ENCODE results near the gene SERHL2. TPM values are rescaled to one million over a fixed set of nuclear protein-coding genes. Genes with fewer than 3 reads are reported as not detected.

The SERHL2 gene
- total and polyA plus RNA-seq, 9 donors: 2.0 to 4.4 (median 2.9) TPM

Other genes starting within 250 kb of the SERHL2 start
- gene NFAM1, start 121.6 kb upstream of the SERHL2 start, total RNA-seq: 0.62 TPM
- 1 to 10 TPM in 4 of 8 donors, under 1 TPM in 4; 0.70 to 1.2 (median 1.0) TPM for gene NFAM1, start 121.6 kb upstream of the SERHL2 start, polyA plus RNA-seq (ENCODE audit: insufficient read depth in 1 of 8, insufficient read length in 8 of 8, low replicate concordance in 1 of 8)
- 33.8 TPM for gene RRP7A, start 34.2 kb upstream of the SERHL2 start, total RNA-seq
- gene RRP7A, start 34.2 kb upstream of the SERHL2 start, polyA plus RNA-seq (ENCODE audit: insufficient read depth in 1 of 8, insufficient read length in 8 of 8, low replicate concordance in 1 of 8): 10 to 100 TPM; 17.9 to 24.7 (median 20.5) TPM
- gene POLDIP3, start 60.9 kb downstream of the SERHL2 start, total RNA-seq: 32.8 TPM
- gene POLDIP3, start 60.9 kb downstream of the SERHL2 start, polyA plus RNA-seq (ENCODE audit: insufficient read depth in 1 of 8, insufficient read length in 8 of 8, low replicate concordance in 1 of 8): 10 to 100 TPM; 49.6 to 68.5 (median 57.7) TPM
- 0.66 TPM for gene ATP5MGL, start 86.6 kb downstream of the SERHL2 start, total RNA-seq
- under 1 TPM in 1 of 8 donors, not detected in 7; 0.26 TPM for gene ATP5MGL, start 86.6 kb downstream of the SERHL2 start, polyA plus RNA-seq (ENCODE audit: insufficient read depth in 1 of 8, insufficient read length in 8 of 8, low replicate concordance in 1 of 8)
- 53.2 TPM for gene CYB5R3, start 95.4 kb downstream of the SERHL2 start, total RNA-seq
- gene CYB5R3, start 95.4 kb downstream of the SERHL2 start, polyA plus RNA-seq (ENCODE audit: insufficient read depth in 1 of 8, insufficient read length in 8 of 8, low replicate concordance in 1 of 8): 100 to 1,000 TPM; 142 to 177 (median 160) TPM
- gene A4GALT, start 166.9 kb downstream of the SERHL2 start, total RNA-seq: 17.0 TPM
- gene A4GALT, start 166.9 kb downstream of the SERHL2 start, polyA plus RNA-seq (ENCODE audit: insufficient read depth in 1 of 8, insufficient read length in 8 of 8, low replicate concordance in 1 of 8): 10 to 100 TPM; 20.0 to 29.8 (median 24.7) TPM